22Rv1 (cell line): ENCODE measurements around the gene PRKCE.

Experiments used
- ZFX ChIP-seq: fragments of 450-650 bp; IDR thresholded peaks from 2 replicates; pipeline ENCODE4 v1.6.1; 2017; ENCODE audit warnings: antibody characterized with exemption, borderline replicate concordance
- TF ChIP-seq, protein P1 (sequence below): fragments of 450-650 bp; IDR thresholded peaks from 2 replicates; pipeline ENCODE4 v1.5.1; 2017; ENCODE audit warnings: mild to moderate bottlenecking

DNA sequence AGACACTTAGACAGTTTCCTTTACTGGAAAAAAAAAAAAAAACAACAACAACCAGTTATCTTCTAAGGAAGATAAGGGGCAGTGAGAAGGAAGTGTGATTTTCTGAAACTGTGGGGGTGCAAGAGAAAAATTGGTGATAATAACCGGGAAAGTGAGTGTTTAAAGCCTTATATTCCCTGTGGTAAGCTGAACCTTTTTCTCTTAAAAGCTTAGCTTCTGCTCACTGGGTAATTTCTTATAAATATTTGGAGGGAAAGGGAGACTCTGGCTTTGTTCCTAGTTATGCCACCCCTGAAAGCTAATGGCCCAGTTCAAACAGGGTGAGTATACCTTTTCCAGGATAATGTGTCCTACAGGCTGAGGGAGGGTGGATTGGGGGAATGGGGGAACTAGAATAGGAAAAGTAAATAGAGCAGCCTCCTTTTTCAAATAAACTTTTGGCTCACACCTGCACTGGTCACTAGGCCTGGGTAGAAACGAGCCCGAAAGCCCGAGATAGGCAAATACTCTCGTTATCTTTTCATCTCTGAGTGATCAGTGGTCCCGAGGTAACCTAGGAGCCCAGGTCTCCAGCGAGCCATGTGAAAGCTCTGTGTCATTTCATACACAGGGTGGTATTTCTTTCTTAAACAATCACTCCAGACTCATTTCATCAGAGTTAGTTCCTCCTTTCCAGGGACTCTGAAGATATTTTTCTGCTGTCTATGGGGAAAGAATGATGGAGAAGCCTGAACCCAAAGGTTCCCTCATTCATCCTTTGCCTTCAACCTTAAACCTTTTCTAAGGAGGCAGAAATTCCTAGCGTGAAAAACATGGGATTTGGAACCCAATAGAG lies 24.9 kb upstream of the PRKCE start:
- TF ChIP-seq, protein P1, sequence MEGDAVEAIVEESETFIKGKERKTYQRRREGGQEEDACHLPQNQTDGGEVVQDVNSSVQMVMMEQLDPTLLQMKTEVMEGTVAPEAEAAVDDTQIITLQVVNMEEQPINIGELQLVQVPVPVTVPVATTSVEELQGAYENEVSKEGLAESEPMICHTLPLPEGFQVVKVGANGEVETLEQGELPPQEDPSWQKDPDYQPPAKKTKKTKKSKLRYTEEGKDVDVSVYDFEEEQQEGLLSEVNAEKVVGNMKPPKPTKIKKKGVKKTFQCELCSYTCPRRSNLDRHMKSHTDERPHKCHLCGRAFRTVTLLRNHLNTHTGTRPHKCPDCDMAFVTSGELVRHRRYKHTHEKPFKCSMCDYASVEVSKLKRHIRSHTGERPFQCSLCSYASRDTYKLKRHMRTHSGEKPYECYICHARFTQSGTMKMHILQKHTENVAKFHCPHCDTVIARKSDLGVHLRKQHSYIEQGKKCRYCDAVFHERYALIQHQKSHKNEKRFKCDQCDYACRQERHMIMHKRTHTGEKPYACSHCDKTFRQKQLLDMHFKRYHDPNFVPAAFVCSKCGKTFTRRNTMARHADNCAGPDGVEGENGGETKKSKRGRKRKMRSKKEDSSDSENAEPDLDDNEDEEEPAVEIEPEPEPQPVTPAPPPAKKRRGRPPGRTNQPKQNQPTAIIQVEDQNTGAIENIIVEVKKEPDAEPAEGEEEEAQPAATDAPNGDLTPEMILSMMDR: no peak
- TF ChIP-seq ZFX: no peak
